K562 (cell line): Measurements from ENCODE around the gene SMOC2. TPM values are rescaled to one million over a fixed set of nuclear protein-coding genes. Genes with fewer than 3 reads are reported as not detected.

Experiments used
- ATAC-seq: fragments of 200-7000 bp; cut with Tn5 transposase; 3 replicates; pipeline ENCODE4 v1.9.1; 2020; ENCODE audit warnings: moderate library complexity
- BruUV-seq: library from RNA; stranded (reverse); fragments of 400-500 nt; replicated peaks from 2 replicates; lab custom pipeline; 2021; lab: Mats Ljungman, UMichigan
- CTCF ChIA-PET: fragments of 300-600 bp; formaldehyde crosslinking; extraction: SDS; loops from one replicate; lab custom pipeline; 2021; ENCODE audit warnings: low intra/inter-chr PET ratio; lab: Yijun Ruan, JAX
- POLR2A ChIA-PET: fragments of 300-600, 350-650 bp; sonication (Branson Sonifier 250); formaldehyde crosslinking; extraction: SDS; loops from one replicate; lab custom pipeline; 2021; ENCODE audit warnings: antibody characterized with exemption, inconsistent platforms; lab: Yijun Ruan, JAX
- DNase-seq, 4 experiments: peaks; one replicate each; pipeline versions ENCODE4 v3.0.0 to v3.0.0-alpha.2; 2011 to 2018; ENCODE audit warnings: low spot score in 3 of 4, mixed read lengths in 3 of 4; ENCODE audit errors: extremely low read depth in 1 of 4
- FAIRE-seq: peaks from 2 replicates; lab custom pipeline; 2011; peaks lifted over from hg19 to GRCh38; lab: Jason Lieb, UNC
- H2AFZ ChIP-seq: 2 replicates; pipeline ENCODE4 v1.6.0; 2011; ENCODE audit warnings: low read depth, low read length, control low read depth, inconsistent platforms
- H3K27ac ChIP-seq: fragments of 200-600 bp; 3 replicates; pipeline ENCODE4 v1.8.0; 2011; ENCODE audit warnings: low read depth, mild to moderate bottlenecking, control low read depth, inconsistent platforms, low read length, moderate library complexity, mixed read lengths; ENCODE audit errors: extremely low read depth
- H3K27me3 ChIP-seq, 2 experiments: fragments of 300-600 bp in 1 of 2; 2 replicates in 1 of 2; 3 replicates in 1 of 2; pipeline versions ENCODE4 v1.6.0 to v1.8.0; 2011; ENCODE audit warnings: inconsistent platforms in 2 of 2, low read length in 2 of 2, mild to moderate bottlenecking in 1 of 2, mixed read lengths in 1 of 2, moderate library complexity in 1 of 2; ENCODE audit not compliant: control insufficient read depth in 2 of 2, insufficient read depth in 2 of 2
- H3K36me3 ChIP-seq: fragments of 300-600 bp; 3 replicates; pipeline ENCODE4 v1.8.0; 2011; ENCODE audit warnings: mild to moderate bottlenecking, low read length, inconsistent platforms; ENCODE audit not compliant: control insufficient read depth, insufficient read depth
- H3K4me1 ChIP-seq, 2 experiments: fragments of 200-600 bp in 1 of 2; replicated peaks in 1 of 2; 2 replicates in 1 of 2; 3 replicates in 1 of 2; pipeline versions ENCODE4 v1.5.1 to v1.8.0; 2011; ENCODE audit warnings: inconsistent platforms in 2 of 2, low read length in 2 of 2, mild to moderate bottlenecking in 1 of 2, mixed read lengths in 1 of 2, moderate library complexity in 1 of 2; ENCODE audit not compliant: control insufficient read depth in 2 of 2, insufficient read depth in 2 of 2
- H3K4me2 ChIP-seq: 2 replicates; pipeline ENCODE4 v1.6.1; 2011; ENCODE audit warnings: low read length, control low read depth, inconsistent platforms, mixed read lengths; ENCODE audit not compliant: insufficient read depth
- H3K4me3 ChIP-seq: fragments of 200-600 bp; sonication (generic), shearing (Covaris generic); 2 replicates; pipeline ENCODE4 v1.5.1; 2016; ENCODE audit warnings: control low read depth, inconsistent platforms
- H3K79me2 ChIP-seq: fragments of 200-600 bp; 3 replicates; pipeline ENCODE4 v1.8.0; 2011; ENCODE audit warnings: low read length, inconsistent platforms; ENCODE audit not compliant: control insufficient read depth, insufficient read depth
- H3K9ac ChIP-seq, 2 experiments: 2 replicates each; pipeline versions ENCODE4 v1.6.0 to v1.6.1; 2011; ENCODE audit warnings: low read depth in 2 of 2, low read length in 2 of 2, control low read depth in 1 of 2, inconsistent platforms in 1 of 2, mild to moderate bottlenecking in 1 of 2, mixed read lengths in 1 of 2; ENCODE audit not compliant: insufficient read depth in 1 of 2
- H3K9me1 ChIP-seq: one replicate; pipeline ENCODE4 v1.6.0; 2011; ENCODE audit warnings: inconsistent platforms, mild to moderate bottlenecking, low read length, moderate library complexity; ENCODE audit not compliant: control insufficient read depth, insufficient read depth
- H3K9me3 ChIP-seq: replicated peaks from 2 replicates; pipeline ENCODE4 v1.5.1; 2011; ENCODE audit warnings: low read depth, low read length, inconsistent platforms; ENCODE audit not compliant: control insufficient read depth, insufficient read depth
- H4K20me1 ChIP-seq: replicated peaks from 2 replicates; pipeline ENCODE4 v1.6.1; 2011; ENCODE audit warnings: low read length, inconsistent platforms, mixed read lengths; ENCODE audit not compliant: control insufficient read depth, insufficient read depth
- ELK3 ChIP-seq: fragments of 450-650 bp; formaldehyde crosslinking; IDR thresholded peaks from 2 replicates; pipeline ENCODE4 v1.4.0; 2020; ENCODE audit warnings: mild to moderate bottlenecking
- JUND ChIP-seq, 2 experiments: IDR thresholded peaks; 2 replicates in 1 of 2; 3 replicates in 1 of 2; pipeline ENCODE4 v1.6.1; 2011; ENCODE audit warnings: borderline replicate concordance in 2 of 2, low read depth in 2 of 2, low read length in 2 of 2, improper control_type of control experiment in 1 of 2, missing biosample characterization in 1 of 2, missing genetic modification characterization in 1 of 2, missing genetic modification reagents in 1 of 2
- NFATC3 ChIP-seq: fragments of 450-650 bp; IDR thresholded peaks from 2 replicates; pipeline ENCODE4 v1.6.1; 2017; ENCODE audit warnings: mild to moderate bottlenecking
- NFE2L1 ChIP-seq: fragments of 450-650 bp; IDR thresholded peaks from 2 replicates; pipeline ENCODE4 v1.6.1; 2016; ENCODE audit warnings: missing genetic modification characterization, low read depth, mild to moderate bottlenecking, missing compliant biosample characterization, moderate library complexity, borderline replicate concordance
- NR3C1 ChIP-seq: sonication (generic); formaldehyde crosslinking; IDR thresholded peaks from 2 replicates; pipeline ENCODE4 v1.8.1; 2022; ENCODE audit warnings: missing genetic modification reagents
- SRSF3 ChIP-seq: fragments of 200-400 bp; formaldehyde crosslinking; IDR thresholded peaks from 2 replicates; pipeline ENCODE4 v1.6.1; 2016; ENCODE audit warnings: mild to moderate bottlenecking, low read length, moderate library complexity; ENCODE audit not compliant: insufficient read depth
- YY1 ChIP-seq, 3 experiments: IDR thresholded peaks; 2 replicates each; pipeline ENCODE4 v1.6.1; 2011; ENCODE audit warnings: low read length in 2 of 3, mild to moderate bottlenecking in 2 of 3, moderate library complexity in 2 of 3, borderline replicate concordance in 1 of 3, control low read depth in 1 of 3, low read depth in 1 of 3; ENCODE audit not compliant: insufficient read depth in 3 of 3, insufficient replicate concordance in 2 of 3, control insufficient read depth in 1 of 3, insufficient read length in 1 of 3; ENCODE audit errors: extremely low read depth in 1 of 3
- ZNF76 ChIP-seq: fragments of 250-450 bp; sonication (Bioruptor Pico); IDR thresholded peaks from 2 replicates; pipeline ENCODE4 v1.4.0; 2020; ENCODE audit warnings: mild to moderate bottlenecking, moderate library complexity, borderline replicate concordance
- WGBS: fragments of 100-300 bp; shearing (Covaris generic); methylation state at CpG from one replicate; pipeline ENCODE4 v1.1.6; 2016; ENCODE audit warnings: low coverage, mixed read lengths; ENCODE audit not compliant: insufficient coverage; ENCODE audit errors: missing lambda C conversion rate; 5-methylcytosine and 5-hydroxymethylcytosine counted together
- in situ Hi-C: fragments of 300-500 bp; cut with MboI; formaldehyde crosslinking; loops from 4 replicates; pipeline ENCODE4 v1.15.0; 2018; ENCODE audit warnings: inconsistent platforms, mixed read lengths
- intact Hi-C: fragments of 100-400 bp; cut with micrococcal nuclease; formaldehyde crosslinking; loops from 2 replicates; pipeline ENCODE4 v1.14.2; 2022
- polyA plus RNA-seq, 8 experiments: library from polyadenylated mRNA; depleted of rRNA in 4 of 8; stranded (reverse) in 5 of 8; unstranded in 3 of 8; fragments of >200 nt; fragmentation: Nextera tagmentation in 2 of 8; fragmentation: Illumina TruSeq in 1 of 8; extraction: Ambion mirVana in 2 of 8; extraction: Trizol in 1 of 8; gene quantifications; 2 replicates each; pipeline versions ENCODE4 v1.2.1 to v1.2.3, GENCODE V29; 2011 to 2014; ENCODE audit warnings: inconsistent platforms in 1 of 8, missing spikeins in 1 of 8
- total RNA-seq, 7 experiments: library from RNA; depleted of rRNA in 6 of 7; stranded (reverse); fragments of >200 nt in 6 of 7; fragmentation: Illumina TruSeq in 2 of 7; extraction: Trizol in 2 of 7; gene quantifications; 2 replicates each; pipeline versions ENCODE4 v1.2.1 to v1.2.3, GENCODE V29; 2011 to 2021; ENCODE audit warnings: low replicate concordance in 1 of 7

SMOC2 gene
- total and polyA plus RNA-seq, 9 of the 15 experiments (the other 6 are each of a cell fraction or from before 2014, with no cell fraction given), result 0.45 to 2.3 (median 1.1) TPM

GRCh38 chr6:168457653-168457934 lies 16.6 kb downstream of the SMOC2 start:
- peaks cover 0 to 3% of the 10 kb centered on the region in 2 experiments; a peak in 1 of 5 replicates for H3K4me1 ChIP-seq
- no peak overlapping the region for H3K9ac ChIP-seq
- intact Hi-C loops (no loop called here), in situ Hi-C loops (no loop called here)
- peaks cover 10 to 52% of the 10 kb centered on the region in 2 experiments; a peak in 4 of 5 replicates for H3K27me3 ChIP-seq
- FAIRE-seq (no peak), DNase-seq (no peak), ATAC-seq (no peak)
- H3K4me3 ChIP-seq, result no peak overlapping the region
- no TSS peak for BruUV-seq
- H3K9me3 ChIP-seq, result no peaks in the 10 kb centered on the region
- no peak overlapping the region for H3K4me2 ChIP-seq
- POLR2A ChIA-PET, result interaction anchor here (1.0 kb wide), 1 partner anchor 60 kb away, joined by 3 read pairs; no protein-coding TSS in a partner anchor
- H2AFZ ChIP-seq, result no peak overlapping the region
- WGBS, result 9% methylated on average over 7 of the region's 7 CpGs
- no peak overlapping the region for H3K27ac ChIP-seq
- no peaks in the 10 kb centered on the region for H3K9me1 ChIP-seq
- H3K79me2 ChIP-seq, result no peaks in the 10 kb centered on the region
- H4K20me1 ChIP-seq, result 0 out of 2 replicates have a peak, but pooled peaks cover 3% of the 10 kb centered on the region
- H3K36me3 ChIP-seq, result no peaks in the 10 kb centered on the region
- CTCF ChIA-PET, result no interaction called here
- no peak for TF ChIP-seq NR3C1 (CRISPR knock-in tag)
- no peak for TF ChIP-seq JUND (IDR thresholded peaks at IDR 0.05; ENCODE audit: borderline replicate concordance, low read depth, low read length)
- no peak for TF ChIP-seq JUND (tag; IDR thresholded peaks at IDR 0.05; ENCODE audit: borderline replicate concordance, low read depth, low read length)
- TF ChIP-seq NFATC3, result no peak
- no peak for TF ChIP-seq ZNF76 (CRISPR knock-in tag)
- TF ChIP-seq YY1 (IDR thresholded peaks at IDR 0.05; ENCODE audit: borderline replicate concordance in 1 of 3, control insufficient read depth in 1 of 3, extremely low read depth in 1 of 3, insufficient read depth in 3 of 3, insufficient read length in 1 of 3, insufficient replicate concordance in 2 of 3, low read depth in 1 of 3, low read length in 2 of 3), result no peak
- TF ChIP-seq NFE2L1 (tag), result no peak
- TF ChIP-seq SRSF3, result no peak
- TF ChIP-seq ELK3 (CRISPR knock-in tag), result no peak
